ENCODE data around the gene RECK. TPM values are rescaled to one million over a fixed set of nuclear protein-coding genes. Genes with fewer than 3 reads are reported as not detected.
"Not testable (repeated sequence)": the region's sequence is repeated elsewhere in the genome, so short reads cannot be mapped to it uniquely, and the experiment has no call there.

Gene RECK, protein sequence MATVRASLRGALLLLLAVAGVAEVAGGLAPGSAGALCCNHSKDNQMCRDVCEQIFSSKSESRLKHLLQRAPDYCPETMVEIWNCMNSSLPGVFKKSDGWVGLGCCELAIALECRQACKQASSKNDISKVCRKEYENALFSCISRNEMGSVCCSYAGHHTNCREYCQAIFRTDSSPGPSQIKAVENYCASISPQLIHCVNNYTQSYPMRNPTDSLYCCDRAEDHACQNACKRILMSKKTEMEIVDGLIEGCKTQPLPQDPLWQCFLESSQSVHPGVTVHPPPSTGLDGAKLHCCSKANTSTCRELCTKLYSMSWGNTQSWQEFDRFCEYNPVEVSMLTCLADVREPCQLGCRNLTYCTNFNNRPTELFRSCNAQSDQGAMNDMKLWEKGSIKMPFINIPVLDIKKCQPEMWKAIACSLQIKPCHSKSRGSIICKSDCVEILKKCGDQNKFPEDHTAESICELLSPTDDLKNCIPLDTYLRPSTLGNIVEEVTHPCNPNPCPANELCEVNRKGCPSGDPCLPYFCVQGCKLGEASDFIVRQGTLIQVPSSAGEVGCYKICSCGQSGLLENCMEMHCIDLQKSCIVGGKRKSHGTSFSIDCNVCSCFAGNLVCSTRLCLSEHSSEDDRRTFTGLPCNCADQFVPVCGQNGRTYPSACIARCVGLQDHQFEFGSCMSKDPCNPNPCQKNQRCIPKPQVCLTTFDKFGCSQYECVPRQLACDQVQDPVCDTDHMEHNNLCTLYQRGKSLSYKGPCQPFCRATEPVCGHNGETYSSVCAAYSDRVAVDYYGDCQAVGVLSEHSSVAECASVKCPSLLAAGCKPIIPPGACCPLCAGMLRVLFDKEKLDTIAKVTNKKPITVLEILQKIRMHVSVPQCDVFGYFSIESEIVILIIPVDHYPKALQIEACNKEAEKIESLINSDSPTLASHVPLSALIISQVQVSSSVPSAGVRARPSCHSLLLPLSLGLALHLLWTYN
- 25.7 and 27.1 TPM in 2 replicates for total RNA-seq
- long read RNA-seq, full-length matches to known transcripts = 12 of 61 reads
- long read RNA-seq, partial matches to known transcripts = 37 of 61 reads
- long read RNA-seq, other reads (novel, unspliced or antisense) = 12 of 61 reads

DNA sequence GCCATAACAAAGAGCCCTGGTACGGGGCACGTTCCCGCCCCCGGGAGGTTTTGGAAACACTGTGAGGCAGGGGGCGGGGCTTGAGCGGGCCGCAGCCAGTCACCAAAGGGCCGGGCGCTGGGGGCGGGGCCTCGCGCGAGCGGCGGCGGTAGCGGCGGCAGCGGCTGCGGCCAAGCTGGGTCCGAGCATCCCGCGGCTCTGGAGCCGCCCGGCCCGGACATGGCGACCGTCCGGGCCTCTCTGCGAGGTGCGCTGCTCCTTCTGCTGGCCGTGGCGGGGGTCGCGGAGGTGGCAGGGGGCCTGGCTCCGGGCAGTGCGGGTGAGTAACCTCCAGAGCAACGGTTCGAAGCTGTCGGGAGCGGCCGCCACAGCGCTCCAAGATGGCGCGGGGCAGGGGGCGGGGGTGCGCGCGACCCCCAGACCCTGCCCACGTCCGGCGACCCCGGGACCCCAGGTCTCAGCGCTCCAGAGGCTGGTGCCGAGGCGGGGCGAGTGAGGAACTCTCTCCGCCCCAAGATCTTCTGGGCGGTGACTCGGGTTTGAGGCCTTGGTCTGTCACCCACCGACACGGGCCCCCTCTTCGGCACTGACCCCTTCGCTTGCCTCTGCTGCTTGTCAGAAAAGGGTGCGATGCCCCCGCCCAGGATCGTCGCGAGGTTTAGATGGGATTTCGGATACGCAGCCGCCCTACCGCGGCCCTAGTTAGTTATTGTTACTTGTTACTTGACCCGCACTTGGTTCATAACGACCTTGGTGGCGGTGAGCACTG lies at the start of gene RECK:
Gene RECK (plus strand): TSS at position 134 of the 769 bp plus-strand sequence. CDS start 86 bp downstream, at position 220.
- Mint-ChIP-seq H3K27me3 (ENCODE audit: unreplicated experiment) (no peaks in the 10 kb centered on the region), H3K9me3 (ENCODE audit: unreplicated experiment) (no peaks in the 10 kb centered on the region), H3K27ac (ENCODE audit: unreplicated experiment) (peak within 1 kb of the TSS; percentile 83), H3K4me3 (ENCODE audit: unreplicated experiment) (peak within 1 kb of the TSS; percentile 97), H3K36me3 (ENCODE audit: unreplicated experiment) (no peaks in the 10 kb centered on the region), H3K4me1 (ENCODE audit: unreplicated experiment) (peaks cover 45% of the 10 kb centered on the region)
- peak; percentile 94 for DNase-seq (ENCODE audit: extremely low spot score, unreplicated experiment)
- TF ChIP-seq, protein P1, sequence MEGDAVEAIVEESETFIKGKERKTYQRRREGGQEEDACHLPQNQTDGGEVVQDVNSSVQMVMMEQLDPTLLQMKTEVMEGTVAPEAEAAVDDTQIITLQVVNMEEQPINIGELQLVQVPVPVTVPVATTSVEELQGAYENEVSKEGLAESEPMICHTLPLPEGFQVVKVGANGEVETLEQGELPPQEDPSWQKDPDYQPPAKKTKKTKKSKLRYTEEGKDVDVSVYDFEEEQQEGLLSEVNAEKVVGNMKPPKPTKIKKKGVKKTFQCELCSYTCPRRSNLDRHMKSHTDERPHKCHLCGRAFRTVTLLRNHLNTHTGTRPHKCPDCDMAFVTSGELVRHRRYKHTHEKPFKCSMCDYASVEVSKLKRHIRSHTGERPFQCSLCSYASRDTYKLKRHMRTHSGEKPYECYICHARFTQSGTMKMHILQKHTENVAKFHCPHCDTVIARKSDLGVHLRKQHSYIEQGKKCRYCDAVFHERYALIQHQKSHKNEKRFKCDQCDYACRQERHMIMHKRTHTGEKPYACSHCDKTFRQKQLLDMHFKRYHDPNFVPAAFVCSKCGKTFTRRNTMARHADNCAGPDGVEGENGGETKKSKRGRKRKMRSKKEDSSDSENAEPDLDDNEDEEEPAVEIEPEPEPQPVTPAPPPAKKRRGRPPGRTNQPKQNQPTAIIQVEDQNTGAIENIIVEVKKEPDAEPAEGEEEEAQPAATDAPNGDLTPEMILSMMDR (IDR thresholded peaks at IDR 0.05) = no peak

DNA sequence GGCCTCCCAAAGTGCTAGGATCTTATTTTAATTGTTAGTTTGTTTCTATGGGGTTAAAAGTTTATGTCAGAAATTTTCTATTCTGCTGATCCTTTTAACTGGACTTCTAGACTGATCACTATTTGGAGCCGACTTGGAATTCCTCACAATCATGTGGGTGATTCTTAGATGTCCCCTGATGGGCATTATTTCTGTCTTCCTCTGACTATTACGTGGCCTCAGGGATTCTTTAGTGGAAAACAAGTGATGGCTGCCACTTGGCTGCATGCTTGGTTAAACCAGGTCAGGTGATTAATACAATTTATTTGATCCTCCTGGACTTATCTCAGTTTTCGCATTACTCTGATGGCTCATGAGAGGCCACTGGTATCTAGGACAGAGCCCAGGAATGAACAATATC lies 46.6 kb upstream of the RECK start:
- Mint-ChIP-seq H3K9me3 (ENCODE audit: unreplicated experiment) (no peaks in the 10 kb centered on the region), H3K27me3 (ENCODE audit: unreplicated experiment) (peaks cover 6% of the 10 kb centered on the region), H3K27ac (ENCODE audit: unreplicated experiment) (no peak overlapping the region), H3K4me1 (ENCODE audit: unreplicated experiment) (no peaks in the 10 kb centered on the region), H3K36me3 (ENCODE audit: unreplicated experiment) (no peaks in the 10 kb centered on the region), H3K4me3 (ENCODE audit: unreplicated experiment) (no peak overlapping the region)
- DNase-seq (ENCODE audit: extremely low spot score, unreplicated experiment) = no peak
- TF ChIP-seq, protein P1 (IDR thresholded peaks at IDR 0.05) = no peak

DNA sequence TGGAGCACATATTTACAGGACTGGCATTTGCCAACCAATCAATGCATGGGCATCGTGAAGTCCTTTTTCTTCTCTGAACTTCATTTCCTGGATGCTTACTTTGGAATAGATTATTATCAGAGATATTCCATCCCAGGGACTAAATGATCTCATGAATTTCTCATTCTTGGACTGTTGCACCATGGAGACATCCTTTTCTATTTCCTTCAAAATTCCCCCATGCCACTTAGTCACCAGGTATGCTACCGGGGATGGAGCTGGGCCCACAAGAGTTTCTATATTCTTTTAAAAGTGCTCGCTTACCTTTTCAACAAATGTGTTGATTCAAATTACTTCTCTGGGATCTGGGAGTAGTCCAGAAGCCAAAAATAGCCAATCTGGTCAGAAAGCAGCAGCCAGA lies 43.6 kb upstream of the RECK start:
- not testable (repeated sequence) for DNase-seq (ENCODE audit: extremely low spot score, unreplicated experiment); H3K27ac Mint-ChIP-seq (ENCODE audit: unreplicated experiment); H3K36me3 Mint-ChIP-seq (ENCODE audit: unreplicated experiment); H3K27me3 Mint-ChIP-seq (ENCODE audit: unreplicated experiment); H3K4me3 Mint-ChIP-seq (ENCODE audit: unreplicated experiment); H3K9me3 Mint-ChIP-seq (ENCODE audit: unreplicated experiment)
- H3K4me1 Mint-ChIP-seq (ENCODE audit: unreplicated experiment) = peaks cover 17% of the 10 kb centered on the region

DNA sequence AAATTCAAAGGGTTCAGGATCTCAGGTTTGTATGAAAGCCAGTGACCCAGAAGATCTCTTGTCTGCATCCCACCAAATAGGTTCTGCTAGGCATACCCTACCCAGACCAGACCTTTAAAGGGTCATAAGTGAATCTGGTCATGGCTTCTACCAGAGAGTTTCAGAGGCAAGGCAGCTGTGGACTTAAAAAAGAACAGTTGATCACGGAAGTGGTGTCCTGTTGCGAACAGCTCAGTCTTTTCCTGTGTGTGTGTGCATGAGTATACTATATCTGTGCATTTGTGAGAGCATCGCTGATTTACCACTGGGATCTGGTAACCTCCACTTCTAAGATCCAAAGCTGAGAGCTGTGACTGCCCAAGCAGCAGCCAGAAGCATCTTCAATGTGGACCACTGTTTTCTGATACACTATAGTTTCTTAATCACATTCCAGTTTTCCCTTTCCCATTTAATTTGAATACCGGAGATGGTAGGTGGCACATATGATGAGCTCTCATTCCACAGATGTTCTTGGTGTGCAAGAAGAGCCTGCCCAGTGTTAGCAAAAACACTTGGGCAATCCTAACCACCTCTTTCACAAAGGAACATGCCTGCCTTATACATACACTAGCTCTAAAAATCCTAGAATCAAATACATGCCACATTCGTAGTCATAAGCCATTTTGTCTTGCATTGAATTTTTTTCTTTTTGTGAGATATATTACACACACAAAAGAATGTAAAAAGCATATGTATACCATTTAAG lies 42.6 kb upstream of the RECK start:
- DNase-seq (ENCODE audit: extremely low spot score, unreplicated experiment) = no peak
- Mint-ChIP-seq H3K27me3 (ENCODE audit: unreplicated experiment) (peaks cover 3% of the 10 kb centered on the region), H3K36me3 (ENCODE audit: unreplicated experiment) (no peaks in the 10 kb centered on the region)

More for the DNA sequence above, 42.6 kb upstream of the RECK start:
- H3K9me3 Mint-ChIP-seq (ENCODE audit: unreplicated experiment) = no peaks in the 10 kb centered on the region
- TF ChIP-seq, protein P1 (IDR thresholded peaks at IDR 0.05) = no peak
- H3K4me3 Mint-ChIP-seq (ENCODE audit: unreplicated experiment) = no peak overlapping the region
- H3K27ac Mint-ChIP-seq (ENCODE audit: unreplicated experiment) = no peak overlapping the region
- peaks cover 17% of the 10 kb centered on the region for H3K4me1 Mint-ChIP-seq (ENCODE audit: unreplicated experiment)

Measured in osteocyte (in vitro differentiated cells).